GM10847 (cell line): ENCODE results near the gene FTO.
A peak's percentile ranks its signal among the peaks of the same experiment; 100 is the strongest.

Experiments
- POLR2A ChIP-seq: IDR thresholded peaks from 2 replicates; pipeline ENCODE4 v1.6.1; 2011; ENCODE audit not compliant: insufficient read length; ENCODE audit errors: extremely low read depth

The FTO gene

GRCh38 chr16:53703590-53704444 is at the start of gene FTO, which contains the start of gene RPGRIP1L:
Gene FTO (plus strand): TSS chr16:53704156.
Gene RPGRIP1L (minus strand): TSS chr16:53703859. CDS start chr16:53700723, 3,136 bp downstream.
- peak; percentile 37 for TF ChIP-seq POLR2A

- no peak for TF ChIP-seq POLR2A
Measured at GRCh38 chr16:53654946-53655345, 49.0 kb upstream of the FTO start.

- TF ChIP-seq POLR2A = no peak
Measured at GRCh38 chr16:53662072-53662471, 41.9 kb upstream of the FTO start.

- no peak for TF ChIP-seq POLR2A
Measured at GRCh38 chr16:53664724-53665345, 39.1 kb upstream of the FTO start.

- TF ChIP-seq POLR2A = no peak
Measured at GRCh38 chr16:53666786-53667415, 37.1 kb upstream of the FTO start.

- no peak for TF ChIP-seq POLR2A
Measured at GRCh38 chr16:53668869-53669268, 35.1 kb upstream of the FTO start.

- no peak for TF ChIP-seq POLR2A
Measured at GRCh38 chr16:53672461-53672860, 31.5 kb upstream of the FTO start.

GRCh38 chr16:53673189-53673588 is 30.8 kb upstream of the FTO start:
- TF ChIP-seq POLR2A = no peak

- TF ChIP-seq POLR2A = no peak
Measured at GRCh38 chr16:53678155-53678554, 25.8 kb upstream of the FTO start.

GRCh38 chr16:53678756-53679343 is 25.1 kb upstream of the FTO start:
- no peak for TF ChIP-seq POLR2A

- TF ChIP-seq POLR2A = no peak
Measured at GRCh38 chr16:53680756-53681155, 23.2 kb upstream of the FTO start.

- TF ChIP-seq POLR2A = no peak
Measured at GRCh38 chr16:53681354-53681753, 22.6 kb upstream of the FTO start.

GRCh38 chr16:53686710-53687109 is 17.2 kb upstream of the FTO start:
- TF ChIP-seq POLR2A = no peak

- TF ChIP-seq POLR2A = no peak
Measured at GRCh38 chr16:53689636-53690035, 14.3 kb upstream of the FTO start.

GRCh38 chr16:53690771-53691170 is 13.2 kb upstream of the FTO start:
- TF ChIP-seq POLR2A = no peak

- no peak for TF ChIP-seq POLR2A
Measured at GRCh38 chr16:53692146-53692545, 11.8 kb upstream of the FTO start.
